ENCODE data around the gene FBLL1. TPM values are rescaled to one million over a fixed set of nuclear protein-coding genes. Genes with fewer than 3 reads are reported as not detected.
"Not testable (repeated sequence)": the region's sequence is repeated elsewhere in the genome, so short reads cannot be mapped to it uniquely, and the experiment has no call there.

The FBLL1 gene
- total RNA-seq, 1 donor from 2014 or later = 0.34 TPM

DNA sequence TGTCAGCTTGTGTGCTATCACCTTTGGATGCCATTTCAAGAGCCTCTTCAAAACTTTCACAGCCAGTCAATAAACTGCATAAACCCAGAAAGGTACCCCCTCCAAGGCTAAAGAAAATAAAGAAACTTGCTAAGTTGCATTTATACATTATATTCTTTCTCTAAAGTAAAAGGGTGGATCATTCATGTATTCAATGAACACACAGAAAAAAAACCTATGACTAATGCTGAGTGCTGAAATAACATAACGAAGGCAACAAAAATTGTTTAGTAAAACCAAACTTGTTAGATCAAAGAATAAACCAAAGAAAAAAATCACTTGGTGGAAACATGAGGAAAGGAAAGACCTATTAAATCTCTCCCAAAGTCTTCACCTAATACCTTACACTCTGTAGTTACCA, 34.9 kb downstream of the FBLL1 start:
- H3K4me2 ChIP-seq = no peak overlapping the region
- no peak overlapping the region for H3K9ac ChIP-seq
- H3K4me3 ChIP-seq = no peak overlapping the region
- no peaks in the 10 kb centered on the region for H3K9me3 Mint-ChIP-seq
- H3K4me1 Mint-ChIP-seq = no peaks in the 10 kb centered on the region
- H3K36me3 Mint-ChIP-seq = peaks cover 34% of the 10 kb centered on the region
- no peak overlapping the region for H3K27ac ChIP-seq
- H3K4me3 Mint-ChIP-seq = no peak overlapping the region
- H3K27ac Mint-ChIP-seq = no peak overlapping the region
- TF ChIP-seq EZH2phosphoT487 (IDR thresholded peaks at IDR 0.05) = no peak
- TF ChIP-seq, protein P1, sequence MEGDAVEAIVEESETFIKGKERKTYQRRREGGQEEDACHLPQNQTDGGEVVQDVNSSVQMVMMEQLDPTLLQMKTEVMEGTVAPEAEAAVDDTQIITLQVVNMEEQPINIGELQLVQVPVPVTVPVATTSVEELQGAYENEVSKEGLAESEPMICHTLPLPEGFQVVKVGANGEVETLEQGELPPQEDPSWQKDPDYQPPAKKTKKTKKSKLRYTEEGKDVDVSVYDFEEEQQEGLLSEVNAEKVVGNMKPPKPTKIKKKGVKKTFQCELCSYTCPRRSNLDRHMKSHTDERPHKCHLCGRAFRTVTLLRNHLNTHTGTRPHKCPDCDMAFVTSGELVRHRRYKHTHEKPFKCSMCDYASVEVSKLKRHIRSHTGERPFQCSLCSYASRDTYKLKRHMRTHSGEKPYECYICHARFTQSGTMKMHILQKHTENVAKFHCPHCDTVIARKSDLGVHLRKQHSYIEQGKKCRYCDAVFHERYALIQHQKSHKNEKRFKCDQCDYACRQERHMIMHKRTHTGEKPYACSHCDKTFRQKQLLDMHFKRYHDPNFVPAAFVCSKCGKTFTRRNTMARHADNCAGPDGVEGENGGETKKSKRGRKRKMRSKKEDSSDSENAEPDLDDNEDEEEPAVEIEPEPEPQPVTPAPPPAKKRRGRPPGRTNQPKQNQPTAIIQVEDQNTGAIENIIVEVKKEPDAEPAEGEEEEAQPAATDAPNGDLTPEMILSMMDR (IDR thresholded peaks at IDR 0.05) = no peak
- TF ChIP-seq EZH2 (IDR thresholded peaks at IDR 0.05) = no peak
- H4K20me1 ChIP-seq (ENCODE audit: low read depth) = peaks cover 74% of the 10 kb centered on the region
- H2AFZ ChIP-seq (replicated peaks) = no peak overlapping the region
- H3K27me3 Mint-ChIP-seq (ENCODE audit: insufficient read depth, low read depth) = no peaks in the 10 kb centered on the region
- H3K4me1 ChIP-seq = no peaks in the 10 kb centered on the region
- H3K27me3 ChIP-seq = no peaks in the 10 kb centered on the region
- peaks cover 34% of the 10 kb centered on the region for H3K36me3 ChIP-seq
- peaks cover 9% of the 10 kb centered on the region for H3F3A ChIP-seq (ENCODE audit: low read depth)
- H3K79me2 ChIP-seq (ENCODE audit: low read depth) = peaks cover 85% of the 10 kb centered on the region
- H3K9me3 ChIP-seq (ENCODE audit: low read depth) = no peaks in the 10 kb centered on the region
- DNase-seq (ENCODE audit: low spot score) = no peak

DNA sequence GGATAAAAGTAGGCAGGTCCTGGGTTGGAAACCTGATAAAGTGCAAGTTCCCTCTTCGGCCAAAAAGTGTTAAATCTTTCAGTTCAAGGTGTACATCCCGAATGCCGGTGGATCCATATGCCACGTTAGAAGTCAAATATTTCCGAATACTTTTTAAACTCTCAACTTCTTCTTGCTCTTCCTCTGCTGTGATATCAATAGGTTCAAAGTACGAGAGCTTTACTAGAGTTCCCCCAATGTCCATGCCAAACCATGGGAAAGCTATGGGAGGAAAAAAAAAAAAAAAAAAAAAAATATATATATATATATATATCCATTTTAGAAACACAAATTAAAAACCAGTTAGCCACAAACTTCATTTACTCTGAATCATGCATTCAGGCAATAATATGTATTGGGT, 39.6 kb downstream of the FBLL1 start:
- Histone ChIP-seq H3K9ac (no peak overlapping the region), H3K4me1 (no peaks in the 10 kb centered on the region), H3K36me3 (peaks cover 19% of the 10 kb centered on the region), H2AFZ (replicated peaks) (no peak overlapping the region), H3K79me2 (ENCODE audit: low read depth) (peaks cover 99% of the 10 kb centered on the region), H3K27ac (no peak overlapping the region), H3K27me3 (no peaks in the 10 kb centered on the region), H4K20me1 (ENCODE audit: low read depth) (peaks cover 91% of the 10 kb centered on the region), H3K4me2 (no peak overlapping the region), H3F3A (ENCODE audit: low read depth) (peaks cover 9% of the 10 kb centered on the region), H3K4me3 (no peak overlapping the region), H3K9me3 (ENCODE audit: low read depth) (no peaks in the 10 kb centered on the region)
- no peaks in the 10 kb centered on the region for H3K27me3 Mint-ChIP-seq (ENCODE audit: insufficient read depth, low read depth)
- peaks cover 18% of the 10 kb centered on the region for H3K9me3 Mint-ChIP-seq
- no peaks in the 10 kb centered on the region for H3K4me1 Mint-ChIP-seq
- DNase-seq (ENCODE audit: low spot score) = no peak
- no peak for TF ChIP-seq EZH2 (IDR thresholded peaks at IDR 0.05)
- TF ChIP-seq EZH2phosphoT487 (IDR thresholded peaks at IDR 0.05) = no peak
- TF ChIP-seq, protein P1 (IDR thresholded peaks at IDR 0.05) = no peak
- no peak overlapping the region for H3K4me3 Mint-ChIP-seq
- no peak overlapping the region for H3K27ac Mint-ChIP-seq
- H3K36me3 Mint-ChIP-seq = peaks cover 41% of the 10 kb centered on the region

DNA sequence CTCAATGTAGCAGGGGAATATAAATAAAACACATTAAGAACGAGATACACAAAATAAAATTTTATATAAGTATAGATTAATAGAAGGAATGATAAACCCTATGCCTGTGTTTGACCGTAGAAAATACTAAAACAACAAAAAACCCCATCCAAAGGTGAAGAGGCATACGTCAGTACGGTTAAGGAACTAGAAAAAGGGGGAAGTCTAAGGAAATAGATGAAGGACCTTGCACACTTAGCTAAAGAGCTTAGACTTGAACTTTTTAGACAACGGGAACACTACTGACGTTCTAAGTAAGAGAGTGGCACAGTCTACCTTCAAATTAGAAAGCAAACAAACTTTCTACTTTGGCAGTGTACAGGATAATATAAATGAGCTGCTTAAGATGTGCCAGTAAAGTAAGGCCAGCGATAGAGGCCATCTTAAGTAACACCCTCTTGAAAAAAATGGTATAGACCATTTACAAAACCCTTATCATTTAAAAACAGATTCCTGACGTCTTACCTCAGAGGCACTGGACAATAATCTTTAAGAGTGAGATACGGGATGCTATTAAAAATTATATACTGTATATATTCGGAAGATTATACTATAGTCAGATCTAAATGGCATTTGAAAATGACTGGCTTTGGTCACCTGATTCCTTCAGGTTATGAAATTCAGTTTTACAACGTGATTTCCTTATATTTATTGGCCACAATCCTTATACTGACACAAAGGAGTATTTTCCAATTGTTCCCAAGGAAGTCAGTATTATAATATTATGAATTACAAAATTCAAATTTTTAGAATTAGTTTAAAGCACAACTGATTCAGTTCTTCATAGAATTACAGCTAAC, 41.6 kb downstream of the FBLL1 start:
- H3K4me1 Mint-ChIP-seq = no peaks in the 10 kb centered on the region
- H4K20me1 ChIP-seq (ENCODE audit: low read depth) = peaks cover 79% of the 10 kb centered on the region
- H2AFZ ChIP-seq (replicated peaks) = no peak overlapping the region
- H3K9me3 Mint-ChIP-seq = peaks cover 31% of the 10 kb centered on the region
- DNase-seq (ENCODE audit: low spot score) = no peak
- H3K36me3 Mint-ChIP-seq = peaks cover 55% of the 10 kb centered on the region
- peaks cover 9% of the 10 kb centered on the region for H3F3A ChIP-seq (ENCODE audit: low read depth)
- H3K4me3 Mint-ChIP-seq = no peak overlapping the region
- no peaks in the 10 kb centered on the region for H3K9me3 ChIP-seq (ENCODE audit: low read depth)
- no peak overlapping the region for H3K9ac ChIP-seq
- H3K27ac ChIP-seq = no peak overlapping the region
- no peaks in the 10 kb centered on the region for H3K27me3 ChIP-seq
- TF ChIP-seq, protein P1 (IDR thresholded peaks at IDR 0.05) = no peak
- TF ChIP-seq EZH2phosphoT487 (IDR thresholded peaks at IDR 0.05) = no peak
- no peak for TF ChIP-seq EZH2 (IDR thresholded peaks at IDR 0.05)
- H3K27ac Mint-ChIP-seq = no peak overlapping the region
- no peak overlapping the region for H3K4me3 ChIP-seq
- no peaks in the 10 kb centered on the region for H3K27me3 Mint-ChIP-seq (ENCODE audit: insufficient read depth, low read depth)
- H3K4me2 ChIP-seq = no peak overlapping the region
- no peaks in the 10 kb centered on the region for H3K4me1 ChIP-seq
- H3K36me3 ChIP-seq = peaks cover 9% of the 10 kb centered on the region
- peaks cover 97% of the 10 kb centered on the region for H3K79me2 ChIP-seq (ENCODE audit: low read depth)

DNA sequence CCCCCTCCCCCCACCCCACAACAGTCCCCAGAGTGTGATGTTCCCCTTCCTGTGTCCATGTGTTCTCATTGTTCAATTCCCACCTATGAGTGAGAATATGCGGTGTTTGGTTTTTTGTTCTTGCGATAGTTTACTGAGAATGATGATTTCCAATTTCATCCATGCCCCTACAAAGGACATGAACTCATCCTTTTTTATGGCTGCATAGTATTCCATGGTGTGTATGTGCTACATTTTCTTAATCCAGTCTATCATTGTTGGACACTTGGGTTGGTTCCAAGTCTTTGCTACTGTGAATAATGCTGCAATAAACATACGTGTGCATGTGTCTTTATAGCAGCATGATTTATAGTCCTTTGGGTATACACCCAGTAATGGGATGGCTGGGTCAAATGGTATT, 44.6 kb downstream of the FBLL1 start:
- not testable (repeated sequence) for H3K9me3 ChIP-seq (ENCODE audit: low read depth); H3K27ac ChIP-seq; H3K9ac ChIP-seq; H3K36me3 ChIP-seq; H2AFZ ChIP-seq (replicated peaks); H3K27me3 Mint-ChIP-seq (ENCODE audit: insufficient read depth, low read depth); H3K4me3 ChIP-seq; DNase-seq (ENCODE audit: low spot score); H3F3A ChIP-seq (ENCODE audit: low read depth); H3K27me3 ChIP-seq; H3K4me3 Mint-ChIP-seq; H3K27ac Mint-ChIP-seq; H3K4me2 ChIP-seq
- peaks cover 15% of the 10 kb centered on the region for H3K4me1 ChIP-seq
- Mint-ChIP-seq H3K4me1 (peaks cover 14% of the 10 kb centered on the region), H3K9me3 (peaks cover 42% of the 10 kb centered on the region), H3K36me3 (peaks cover 61% of the 10 kb centered on the region)
- H3K79me2 ChIP-seq (ENCODE audit: low read depth) = peaks cover 98% of the 10 kb centered on the region
- H4K20me1 ChIP-seq (ENCODE audit: low read depth) = peaks cover 79% of the 10 kb centered on the region

DNA sequence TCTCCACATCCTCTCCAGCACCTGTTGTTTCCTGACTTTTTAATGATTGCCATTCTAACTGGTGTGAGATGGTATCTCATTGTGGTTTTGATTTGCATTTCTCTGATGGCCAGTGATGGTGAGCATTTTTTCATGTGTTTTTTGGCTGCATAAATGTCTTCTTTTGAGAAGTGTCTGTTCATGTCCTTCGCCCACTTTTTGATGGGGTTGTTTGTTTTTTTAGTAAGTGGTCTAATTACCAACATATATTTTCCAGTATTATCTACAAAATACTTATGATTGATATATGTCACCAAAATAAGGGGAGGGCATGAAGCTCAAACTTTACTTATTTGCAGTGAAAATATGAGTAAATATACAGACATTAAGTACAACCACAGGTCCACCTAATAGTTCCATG, 45.1 kb downstream of the FBLL1 start:
- not testable (repeated sequence) for H3K4me3 ChIP-seq; H3K4me2 ChIP-seq; H3K9ac ChIP-seq; H3K27me3 ChIP-seq; H3F3A ChIP-seq (ENCODE audit: low read depth); H3K27ac ChIP-seq; DNase-seq (ENCODE audit: low spot score); H3K36me3 ChIP-seq; H3K9me3 ChIP-seq (ENCODE audit: low read depth); H3K27me3 Mint-ChIP-seq (ENCODE audit: insufficient read depth, low read depth); H3K4me3 Mint-ChIP-seq; H3K27ac Mint-ChIP-seq; H2AFZ ChIP-seq (replicated peaks)
- peaks cover 59% of the 10 kb centered on the region for H3K36me3 Mint-ChIP-seq
- H3K9me3 Mint-ChIP-seq = peaks cover 42% of the 10 kb centered on the region
- Histone ChIP-seq H3K79me2 (ENCODE audit: low read depth) (peaks cover 98% of the 10 kb centered on the region), H3K4me1 (peaks cover 15% of the 10 kb centered on the region), H4K20me1 (ENCODE audit: low read depth) (peaks cover 81% of the 10 kb centered on the region)
- peaks cover 14% of the 10 kb centered on the region for H3K4me1 Mint-ChIP-seq

All from neural progenitor cell (in vitro differentiated cells).